ENCODE data around the gene SH3RF3.

DNA sequence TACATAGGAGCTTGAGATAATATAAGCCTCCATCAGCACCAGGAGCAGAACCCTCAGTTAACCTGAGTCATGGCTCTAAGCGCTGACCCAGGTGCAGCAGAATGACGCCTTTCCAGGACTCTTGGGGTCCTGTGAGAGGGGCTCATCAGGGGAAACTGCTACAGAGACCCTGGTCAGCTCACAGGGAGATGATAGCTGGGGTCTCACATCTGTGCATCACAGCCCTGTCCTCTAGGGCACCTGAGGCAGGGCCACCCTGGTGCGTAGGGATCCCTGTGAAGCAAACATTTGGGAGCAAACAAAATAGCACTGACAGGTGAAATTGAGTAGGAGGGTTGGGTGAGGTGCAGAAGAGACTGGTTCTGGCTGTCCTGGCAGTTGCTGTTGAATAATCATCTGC lies 219.2 kb downstream of the SH3RF3 start:
- no peak for TF ChIP-seq GATA2 (IDR thresholded peaks at IDR 0.05; ENCODE audit: low read depth, low read length)
- TF ChIP-seq GATA3 (IDR thresholded peaks at IDR 0.05; ENCODE audit: low read depth, low read length): no peak
